Fibroblast of peridontal ligament (primary cell): ENCODE measurements around the gene GRHL1.

ENCODE experiments used
- DNase-seq: peaks from one replicate; pipeline ENCODE4 v3.0.0-alpha.2; 2010; ENCODE audit errors: extremely low read depth

The GRHL1 gene

GRCh38 chr2:10041711-10042110 is 90.2 kb downstream of the GRHL1 start:
- DNase-seq: no peak

- peak; percentile 36 for DNase-seq
Observed at GRCh38 chr2:10042301-10043161, 91.0 kb downstream of the GRHL1 start.

- peak; percentile 78 for DNase-seq
Observed at GRCh38 chr2:10043256-10043905, 91.9 kb downstream of the GRHL1 start, which contains the start of gene KLF11. Gene KLF11 (plus strand): TSS chr2:10043550. CDS start chr2:10043717, 167 bp downstream.

- DNase-seq: peak; percentile 85
Observed at GRCh38 chr2:10043906-10044601, 92.6 kb downstream of the GRHL1 start.

GRCh38 chr2:10045561-10046355 is 94.3 kb downstream of the GRHL1 start:
- DNase-seq: no peak

- no peak for DNase-seq
Observed at GRCh38 chr2:10046931-10047330, 95.4 kb downstream of the GRHL1 start.

GRCh38 chr2:10047616-10048500 is 96.4 kb downstream of the GRHL1 start:
- no peak for DNase-seq

GRCh38 chr2:10048501-10049171 is 97.1 kb downstream of the GRHL1 start:
- DNase-seq: peak; percentile 78
